SK-N-MC (cell line): ENCODE results near the gene USPL1.
"Not testable (repeated sequence)": the region's sequence is repeated elsewhere in the genome, so short reads cannot be mapped to it uniquely, and the experiment has no call there.

Experiments used
- EZH2 ChIP-seq: fragments of 200-600 bp; sonication (generic); IDR thresholded peaks from one replicate; pipeline ENCODE4 v1.6.1; 2017; ENCODE audit warnings: antibody characterized with exemption
- FOXP2 ChIP-seq: optimal IDR thresholded peaks from 2 replicates; pipeline ENCODE3; 2011; ENCODE audit warnings: mild to moderate bottlenecking, moderate library complexity; ENCODE audit not compliant: insufficient read depth; ENCODE audit errors: extremely low read length, control extremely low read depth
- POLR2AphosphoS5 ChIP-seq: IDR thresholded peaks from 2 replicates; pipeline ENCODE4 v1.6.1; 2012; ENCODE audit warnings: mild to moderate bottlenecking, low read depth, low read length, borderline replicate concordance

- not testable (repeated sequence) for TF ChIP-seq EZH2, POLR2AphosphoS5, FOXP2
Measured at GRCh38 chr13:30607186-30607585, 10.5 kb upstream of the USPL1 start.
